Epithelial cell of prostate (primary cell): ENCODE data around the gene SPESP1.

ENCODE experiments used
- DNase-seq: peaks from one replicate; pipeline ENCODE4 v3.0.0-alpha.2; 2011; ENCODE audit warnings: low read depth, low spot score
- H3K27ac ChIP-seq: fragments of 450-650 bp; 2 replicates; pipeline ENCODE4 v1.5.1; 2017; ENCODE audit warnings: mild to moderate bottlenecking

SPESP1 gene

DNA sequence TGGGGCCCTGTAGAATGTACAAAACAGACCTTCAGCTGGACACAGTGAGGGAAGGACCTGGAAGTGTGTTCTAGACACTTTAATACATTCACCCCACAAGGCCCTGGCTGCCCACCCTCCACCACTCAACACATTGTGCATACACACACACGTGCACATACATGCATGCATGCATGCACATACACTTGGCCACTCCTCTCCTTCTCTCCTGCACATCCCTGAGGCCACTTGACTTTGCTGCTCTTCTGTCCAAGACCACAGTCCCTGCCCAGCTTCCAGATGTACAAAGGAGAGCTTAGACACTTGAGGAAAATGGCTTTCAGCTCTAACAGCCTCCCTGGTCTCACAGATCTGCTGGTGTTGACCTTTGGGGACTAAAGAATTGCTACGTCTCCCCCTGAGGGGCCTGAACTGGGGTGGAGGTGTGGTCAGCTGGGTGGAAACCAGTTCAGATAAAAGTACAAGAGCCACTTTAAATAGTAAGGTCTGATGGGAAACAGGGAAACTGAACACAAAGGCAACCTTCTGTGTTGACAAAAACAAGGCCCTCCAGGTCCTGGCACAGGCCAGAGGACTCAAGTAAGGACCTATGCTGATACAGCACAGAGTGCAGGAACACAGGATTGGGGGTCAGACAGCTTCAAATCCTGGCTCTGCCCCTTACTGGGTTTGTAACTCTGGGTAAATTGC lies 59.4 kb downstream of the SPESP1 start:
- DNase-seq, result no peak
- H3K27ac ChIP-seq, result no peak overlapping the region

DNA sequence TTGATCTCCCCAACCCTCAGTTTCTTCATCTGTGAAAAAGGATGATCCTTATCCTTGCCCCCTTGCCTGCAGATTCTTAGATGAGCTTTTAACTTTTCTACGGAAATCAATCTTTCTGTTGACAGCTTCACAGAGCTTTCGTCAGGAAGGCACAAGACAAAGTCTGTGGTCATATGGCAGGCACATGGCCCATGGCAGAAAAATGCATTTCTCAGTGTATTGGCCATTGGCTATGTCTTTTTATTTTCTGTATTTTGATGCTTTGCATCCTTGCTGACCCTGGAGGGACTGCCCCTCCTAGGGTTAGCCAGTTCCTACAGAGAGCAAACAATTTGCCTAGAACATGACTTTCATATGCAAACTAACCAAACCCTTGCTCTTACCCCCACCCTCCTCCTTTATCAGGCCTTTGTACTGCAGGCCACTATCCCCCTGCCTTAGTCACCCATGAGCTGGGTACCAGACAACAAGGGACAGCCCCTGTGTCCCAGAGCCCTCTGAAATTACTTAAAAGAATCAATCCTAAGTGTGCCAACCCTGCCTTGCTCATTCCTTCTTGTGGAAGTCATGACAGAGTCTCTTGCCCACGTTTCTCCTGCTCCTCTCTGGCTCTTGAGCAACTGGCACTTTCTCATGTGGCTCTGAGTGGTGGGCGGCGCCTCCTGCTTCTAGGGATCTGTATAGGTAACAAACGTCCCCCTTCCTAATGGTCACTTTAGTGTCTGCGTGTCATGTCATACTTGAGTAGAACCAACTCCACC lies 60.1 kb downstream of the SPESP1 start:
- DNase-seq, result no peak
- H3K27ac ChIP-seq, result no peak overlapping the region

DNA sequence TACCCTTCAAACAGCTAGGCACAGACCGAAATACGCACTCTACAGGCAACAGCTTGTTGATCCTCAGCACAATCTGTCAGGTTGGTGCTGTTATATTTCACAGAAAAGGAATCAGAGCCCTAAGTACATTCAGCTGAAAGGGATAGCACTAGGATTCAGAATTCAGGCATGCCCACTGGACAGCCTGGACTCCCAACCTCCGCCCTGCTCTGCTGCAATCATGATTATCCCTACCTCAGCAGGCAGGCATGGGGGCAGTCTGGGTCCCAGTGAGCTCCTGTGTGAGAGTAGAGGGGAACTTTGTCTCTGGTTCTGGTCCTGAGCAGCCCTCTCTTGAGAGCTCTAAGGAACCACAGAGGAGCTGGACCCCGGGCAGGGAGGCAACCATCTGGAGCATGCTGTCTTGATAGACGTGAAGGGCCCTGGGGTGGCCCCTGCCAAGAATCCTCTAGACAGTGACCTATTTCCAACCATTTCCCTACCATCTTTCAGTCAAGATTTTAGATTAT lies 60.7 kb downstream of the SPESP1 start:
- DNase-seq, result no peak
- no peak overlapping the region for H3K27ac ChIP-seq

DNA sequence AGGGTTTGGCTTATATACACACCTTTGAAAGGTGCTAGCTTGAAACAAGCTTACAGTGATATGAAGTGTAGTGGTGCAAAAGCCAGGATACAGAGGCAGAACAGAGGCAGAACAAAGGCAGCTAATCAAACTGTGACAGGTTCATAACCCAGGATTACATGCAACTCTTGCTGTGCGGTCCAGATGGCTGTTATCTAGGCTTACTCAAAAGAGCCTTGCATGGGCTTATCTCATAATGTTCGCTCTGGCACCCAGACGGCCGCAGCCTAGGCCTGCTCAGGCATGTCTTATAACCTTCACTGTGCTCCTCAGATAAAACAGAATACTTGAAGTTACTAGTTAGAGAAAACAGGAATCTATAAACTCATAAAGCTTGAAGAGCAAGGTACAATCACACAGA lies 61.4 kb downstream of the SPESP1 start:
- peak; percentile 22 for DNase-seq
- H3K27ac ChIP-seq, result no peak overlapping the region

DNA sequence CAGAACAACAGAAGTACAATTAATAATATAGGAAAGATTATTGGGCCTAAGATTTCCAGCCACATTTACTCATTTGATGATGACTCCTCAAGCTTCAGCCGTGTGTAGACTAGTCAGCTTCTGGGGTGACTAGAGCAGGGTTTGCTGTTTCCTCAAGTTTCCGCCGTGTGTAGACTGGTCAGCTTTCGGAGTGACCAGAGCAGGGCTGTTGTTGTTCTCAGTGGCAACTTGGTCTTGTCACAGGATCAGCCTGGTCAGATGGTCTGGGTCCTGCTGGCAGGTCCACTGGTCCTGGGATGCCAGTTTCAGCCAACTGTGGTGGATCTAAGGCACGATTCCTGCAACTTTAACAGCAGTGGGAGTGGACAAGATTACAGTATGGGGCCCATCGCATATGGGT lies 62.4 kb downstream of the SPESP1 start:
- DNase-seq, result no peak
- no peak overlapping the region for H3K27ac ChIP-seq

DNA sequence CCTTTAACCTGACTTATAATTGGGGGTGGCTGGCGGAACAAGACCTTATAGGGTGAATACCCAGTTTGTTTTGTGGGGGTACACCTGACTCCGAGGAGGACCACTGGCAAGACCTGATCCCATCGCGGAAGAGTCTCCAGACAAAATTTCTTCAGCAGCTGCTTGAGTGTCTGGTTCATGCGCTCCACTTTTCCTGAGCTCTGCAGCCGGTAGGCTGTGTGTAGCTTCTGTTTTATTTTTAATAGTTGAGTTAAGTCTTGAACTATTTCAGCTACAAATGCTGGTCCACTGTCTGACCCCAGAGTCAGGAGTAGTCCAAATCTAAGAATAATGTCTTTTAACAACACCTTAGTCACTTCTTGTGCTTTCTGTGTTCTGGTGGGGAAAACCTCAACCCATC lies 63.0 kb downstream of the SPESP1 start:
- DNase-seq, result no peak
- no peak overlapping the region for H3K27ac ChIP-seq

DNA sequence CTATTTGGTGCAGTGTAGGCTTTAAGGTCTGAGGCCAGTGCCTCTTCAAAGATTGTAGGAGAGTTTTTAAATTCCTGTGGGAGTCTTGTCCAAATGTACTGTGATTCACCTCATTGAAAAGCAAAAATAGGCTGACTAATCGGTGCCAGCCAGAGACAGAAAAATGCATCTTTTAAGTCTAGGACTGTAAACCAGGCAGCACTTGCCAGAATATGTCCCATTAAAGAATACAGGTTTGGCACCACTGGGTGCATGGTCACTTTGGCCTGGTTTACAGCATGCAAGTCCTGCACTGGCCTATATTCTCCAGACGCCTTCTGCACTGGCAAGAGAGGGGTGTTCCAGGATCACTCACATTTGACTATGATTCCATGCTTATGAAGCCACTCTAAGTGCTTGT lies 63.8 kb downstream of the SPESP1 start:
- no peak for DNase-seq
- H3K27ac ChIP-seq, result no peak overlapping the region

DNA sequence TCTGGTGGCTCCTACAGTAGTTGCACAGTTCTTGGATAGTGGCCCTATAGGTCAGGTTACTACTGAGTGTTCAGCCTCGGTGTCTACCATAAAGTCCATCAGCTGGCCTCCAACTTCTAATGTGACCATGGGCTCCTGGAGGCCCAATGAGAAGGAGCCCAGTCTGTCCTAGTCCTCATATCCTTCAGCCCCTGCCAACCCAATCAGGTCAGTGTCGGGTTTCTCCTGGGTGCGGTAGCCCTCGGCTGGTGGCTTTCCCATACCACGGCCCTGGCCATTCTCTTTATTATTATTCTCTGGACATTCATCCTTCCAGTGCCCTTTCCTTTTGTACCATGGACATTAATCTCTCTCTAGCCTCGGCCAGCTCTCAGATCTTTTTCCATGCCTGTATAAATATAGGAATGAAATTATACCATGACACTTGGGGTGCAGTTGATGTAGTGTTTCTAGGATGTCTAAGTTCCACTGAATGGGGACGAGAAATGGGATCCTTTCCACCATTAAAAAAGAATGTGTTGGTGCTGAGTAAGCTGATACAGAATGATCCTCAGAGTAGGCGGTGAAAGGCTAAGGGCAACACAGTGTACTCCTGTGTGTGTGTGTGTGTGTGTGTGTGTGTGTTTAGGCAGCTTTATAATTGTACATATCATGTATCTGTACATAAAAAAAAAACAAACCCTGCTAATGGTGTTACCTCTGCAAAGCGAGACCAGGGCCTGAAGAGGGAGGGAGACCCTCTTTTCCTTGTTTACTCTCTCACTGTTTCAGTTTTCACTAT lies 64.8 kb downstream of the SPESP1 start:
- no peak for DNase-seq
- H3K27ac ChIP-seq, result no peak overlapping the region
